GM12878 (cell line): ENCODE results near the gene PIR. TPM values are rescaled to one million over a fixed set of nuclear protein-coding genes. Genes with fewer than 3 reads are reported as not detected.

Experiments
- ATF3 ChIP-seq: IDR thresholded peaks from 2 replicates; pipeline ENCODE4 v1.6.1; 2011; ENCODE audit warnings: low read depth, mild to moderate bottlenecking, low read length, moderate library complexity, borderline replicate concordance; ENCODE audit errors: extremely low read depth
- BACH1 ChIP-seq: fragments of 450-650 bp; IDR thresholded peaks from 2 replicates; pipeline ENCODE4 v1.6.1; 2017; ENCODE audit warnings: mild to moderate bottlenecking, borderline replicate concordance
- BMI1 ChIP-seq: fragments of 450-650 bp; IDR thresholded peaks from 2 replicates; pipeline ENCODE4 v1.6.1; 2016; ENCODE audit warnings: mild to moderate bottlenecking, moderate library complexity, borderline replicate concordance
- CUX1 ChIP-seq: IDR thresholded peaks from 2 replicates; pipeline ENCODE4 v1.6.1; 2012; ENCODE audit warnings: improper control_type of control experiment, low read depth, low read length; ENCODE audit not compliant: insufficient replicate concordance
- MTA3 ChIP-seq: IDR thresholded peaks from 2 replicates; pipeline ENCODE4 v1.6.1; 2012; ENCODE audit warnings: low read length, inconsistent platforms, borderline replicate concordance
- NFXL1 ChIP-seq: fragments of 450-650 bp; IDR thresholded peaks from 2 replicates; pipeline ENCODE4 v1.6.1; 2017; ENCODE audit warnings: antibody characterized with exemption, mild to moderate bottlenecking, borderline replicate concordance
- NFYA ChIP-seq: IDR thresholded peaks from 2 replicates; pipeline ENCODE4 v1.6.1; 2011; ENCODE audit warnings: low read depth, mild to moderate bottlenecking, low read length, improper control_type of control experiment, borderline replicate concordance
- PRDM15 ChIP-seq: fragments of 450-650 bp; formaldehyde crosslinking; IDR thresholded peaks from 2 replicates; pipeline ENCODE4 v1.4.0; 2020; ENCODE audit warnings: mild to moderate bottlenecking, moderate library complexity
- TCF12 ChIP-seq: IDR thresholded peaks from 2 replicates; pipeline ENCODE4 v1.6.1; 2011; ENCODE audit warnings: low read depth, mild to moderate bottlenecking, low read length
- polyA plus RNA-seq, 11 experiments: library from polyadenylated mRNA; depleted of rRNA in 4 of 11; unstranded in 6 of 11; stranded (reverse) in 5 of 11; fragments of >200 nt; fragmentation: Nextera tagmentation in 4 of 11; fragmentation: Illumina TruSeq in 1 of 11; extraction: Ambion mirVana in 4 of 11; extraction: Trizol in 1 of 11; gene quantifications; 1 replicate in 1 of 11; 2 replicates in 10 of 11; pipeline versions ENCODE4 v1.2.1 to v1.2.3, GENCODE V29; 2011 to 2016; ENCODE audit warnings: inconsistent platforms in 2 of 11, missing spikeins in 2 of 11, low read depth in 1 of 11
- total RNA-seq, 4 experiments: library from RNA; depleted of rRNA in 3 of 4; stranded (reverse); fragments of >200 nt in 3 of 4; fragmentation: Illumina TruSeq in 1 of 4; extraction: Trizol in 1 of 4; gene quantifications; 2 replicates each; pipeline versions ENCODE4 v1.2.1 to v1.2.3, GENCODE V29; 2013 to 2021
- TF ChIP-seq, protein P1 (sequence below): fragments of 150-350 bp; IDR thresholded peaks from 2 replicates; pipeline ENCODE4 v1.6.1; 2014; ENCODE audit warnings: mild to moderate bottlenecking, low read depth, low read length

PIR gene
- total and polyA plus RNA-seq, 10 of the 15 experiments (the other 5 are each of a cell fraction or from before 2014, with no cell fraction given), result 3.8 to 16.5 (median 7.3) TPM

- no peak for TF ChIP-seq PRDM15 (CRISPR knock-in tag)
- no peak for TF ChIP-seq TCF12
- no peak for TF ChIP-seq NFXL1
- TF ChIP-seq, protein P1, sequence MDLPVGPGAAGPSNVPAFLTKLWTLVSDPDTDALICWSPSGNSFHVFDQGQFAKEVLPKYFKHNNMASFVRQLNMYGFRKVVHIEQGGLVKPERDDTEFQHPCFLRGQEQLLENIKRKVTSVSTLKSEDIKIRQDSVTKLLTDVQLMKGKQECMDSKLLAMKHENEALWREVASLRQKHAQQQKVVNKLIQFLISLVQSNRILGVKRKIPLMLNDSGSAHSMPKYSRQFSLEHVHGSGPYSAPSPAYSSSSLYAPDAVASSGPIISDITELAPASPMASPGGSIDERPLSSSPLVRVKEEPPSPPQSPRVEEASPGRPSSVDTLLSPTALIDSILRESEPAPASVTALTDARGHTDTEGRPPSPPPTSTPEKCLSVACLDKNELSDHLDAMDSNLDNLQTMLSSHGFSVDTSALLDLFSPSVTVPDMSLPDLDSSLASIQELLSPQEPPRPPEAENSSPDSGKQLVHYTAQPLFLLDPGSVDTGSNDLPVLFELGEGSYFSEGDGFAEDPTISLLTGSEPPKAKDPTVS, result no peak
- TF ChIP-seq ATF3, result no peak
- no peak for TF ChIP-seq CUX1
- TF ChIP-seq NFYA, result no peak
- TF ChIP-seq MTA3, result no peak
- TF ChIP-seq BMI1, result no peak
- no peak for TF ChIP-seq BACH1
Measured at GRCh38 chrX:15418707-15419181, 74.4 kb downstream of the PIR start (continued).
